ENCODE data around the gene CFD.
"Not testable (repeated sequence)": the region's sequence is repeated elsewhere in the genome, so short reads cannot be mapped to it uniquely, and the experiment has no call there.

The CFD gene

DNA sequence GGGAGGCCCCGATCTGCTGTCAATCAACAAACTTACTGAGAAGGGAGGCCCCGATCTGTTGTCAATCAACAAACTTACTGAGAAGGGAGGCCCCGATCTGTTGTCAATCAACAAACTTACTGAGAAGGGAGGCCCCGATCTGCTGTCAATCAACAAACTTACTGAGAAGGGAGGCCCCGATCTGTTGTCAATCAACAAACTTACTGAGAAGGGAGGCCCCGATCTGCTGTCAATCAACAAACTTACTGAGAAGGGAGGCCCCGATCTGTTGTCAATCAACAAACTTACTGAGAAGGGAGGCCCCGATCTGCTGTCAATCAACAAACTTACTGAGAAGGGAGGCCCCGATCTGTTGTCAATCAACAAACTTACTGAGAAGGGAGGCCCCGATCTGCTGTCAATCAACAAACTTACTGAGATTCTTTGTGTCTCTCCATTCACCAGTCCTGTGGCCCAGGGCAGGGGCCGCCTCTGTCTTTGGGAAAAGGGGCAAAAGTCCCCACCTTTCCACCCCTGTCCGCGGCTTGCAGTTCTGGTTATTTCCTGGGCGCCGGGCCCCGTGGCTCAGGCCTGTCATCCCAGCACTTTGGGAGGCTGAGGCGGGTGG lies 5.7 kb upstream of the CFD start:
- not testable (repeated sequence) for DNase-seq

GRCh38 chr19:854549-854948 lies 4.9 kb upstream of the CFD start:
- peak; percentile 16 for DNase-seq

- DNase-seq: no peak
Measured at GRCh38 chr19:855142-855541, 4.3 kb upstream of the CFD start.

- DNase-seq: no peak
Measured at GRCh38 chr19:855566-856120, 3.8 kb upstream of the CFD start.

DNA sequence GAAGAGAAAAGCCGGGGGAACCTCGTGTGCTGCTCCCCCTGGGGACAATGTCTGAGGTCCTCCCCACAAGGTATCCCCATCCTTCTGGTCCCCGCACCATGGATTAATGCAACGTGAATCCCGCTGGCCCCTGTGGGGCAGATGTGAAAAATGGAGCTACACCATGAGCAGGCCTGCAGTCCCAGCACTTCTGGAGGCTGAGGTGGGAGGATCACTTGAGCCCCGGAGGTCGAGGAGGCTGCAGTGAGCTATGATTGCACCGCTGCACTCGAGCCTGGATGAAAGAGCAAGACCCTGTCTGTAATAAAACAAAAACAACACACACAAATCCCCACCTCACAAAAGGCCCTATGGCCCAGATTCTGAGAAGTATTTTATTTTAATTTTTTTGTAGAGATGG lies 1.2 kb upstream of the CFD start:
- no peak for DNase-seq

DNA sequence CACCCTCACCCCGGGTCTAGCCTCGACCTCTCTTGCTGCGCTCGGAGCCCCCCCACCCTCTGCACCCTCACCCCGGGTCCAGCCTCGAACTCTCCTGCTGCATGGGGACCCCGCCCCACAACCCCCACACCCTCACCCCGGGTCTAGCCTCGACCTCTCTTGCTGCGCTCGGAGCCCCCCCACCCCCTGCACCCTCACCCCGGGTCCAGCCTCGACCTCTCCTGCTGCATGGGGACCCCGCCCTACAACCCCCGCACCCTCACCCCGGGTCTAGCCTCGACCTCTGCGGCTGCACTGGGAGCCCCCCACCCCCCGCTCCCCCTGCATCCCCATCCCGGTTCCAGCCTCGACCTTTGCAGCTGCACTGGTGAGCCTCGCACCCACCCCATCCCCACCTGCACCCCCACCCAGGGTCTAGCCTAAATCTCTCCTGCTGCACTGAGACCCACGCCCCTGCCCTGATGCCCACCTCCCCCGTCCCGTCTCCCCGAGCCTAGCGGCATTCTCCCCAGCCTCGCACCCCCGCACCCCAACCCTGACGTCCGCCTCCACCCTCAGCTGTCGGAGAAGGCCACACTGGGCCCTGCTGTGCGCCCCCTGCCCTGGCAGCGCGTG lies 1.8 kb downstream of the CFD start:
- DNase-seq: no peak

DNA sequence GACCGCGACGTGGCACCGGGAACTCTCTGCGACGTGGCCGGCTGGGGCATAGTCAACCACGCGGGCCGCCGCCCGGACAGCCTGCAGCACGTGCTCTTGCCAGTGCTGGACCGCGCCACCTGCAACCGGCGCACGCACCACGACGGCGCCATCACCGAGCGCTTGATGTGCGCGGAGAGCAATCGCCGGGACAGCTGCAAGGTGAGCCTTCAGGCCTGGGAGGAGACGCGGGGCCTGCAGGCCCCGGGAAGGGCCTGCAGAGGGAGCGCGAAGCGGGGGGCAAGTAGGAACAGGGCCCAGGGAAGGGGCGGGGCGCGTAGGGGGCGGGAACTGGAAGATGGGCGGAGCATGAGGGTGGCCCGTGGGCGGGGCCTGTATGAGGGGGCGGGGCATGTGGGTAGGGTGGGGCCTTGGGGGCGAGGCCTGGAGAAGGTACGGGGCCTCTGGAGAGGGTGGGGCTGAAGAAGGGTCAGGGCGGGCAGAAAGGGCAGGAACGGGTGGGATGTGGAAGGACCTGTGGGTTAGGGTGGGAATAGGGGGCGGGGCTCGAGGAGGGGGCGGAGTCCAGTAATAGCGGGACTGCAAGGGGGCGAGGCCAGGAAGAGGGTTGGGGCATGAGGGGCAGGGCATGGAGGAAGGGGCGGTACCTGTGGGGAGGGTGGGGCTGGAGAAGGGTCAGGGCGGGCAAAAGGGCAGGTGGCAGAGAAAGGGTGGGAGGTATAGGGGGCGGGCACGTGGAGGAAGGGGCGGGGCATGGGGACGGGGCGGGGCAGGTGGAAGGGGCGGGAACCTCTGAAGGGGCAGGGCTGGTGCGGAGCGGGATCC lies 2.5 kb downstream of the CFD start:
- DNase-seq: peak; percentile 74

DNA sequence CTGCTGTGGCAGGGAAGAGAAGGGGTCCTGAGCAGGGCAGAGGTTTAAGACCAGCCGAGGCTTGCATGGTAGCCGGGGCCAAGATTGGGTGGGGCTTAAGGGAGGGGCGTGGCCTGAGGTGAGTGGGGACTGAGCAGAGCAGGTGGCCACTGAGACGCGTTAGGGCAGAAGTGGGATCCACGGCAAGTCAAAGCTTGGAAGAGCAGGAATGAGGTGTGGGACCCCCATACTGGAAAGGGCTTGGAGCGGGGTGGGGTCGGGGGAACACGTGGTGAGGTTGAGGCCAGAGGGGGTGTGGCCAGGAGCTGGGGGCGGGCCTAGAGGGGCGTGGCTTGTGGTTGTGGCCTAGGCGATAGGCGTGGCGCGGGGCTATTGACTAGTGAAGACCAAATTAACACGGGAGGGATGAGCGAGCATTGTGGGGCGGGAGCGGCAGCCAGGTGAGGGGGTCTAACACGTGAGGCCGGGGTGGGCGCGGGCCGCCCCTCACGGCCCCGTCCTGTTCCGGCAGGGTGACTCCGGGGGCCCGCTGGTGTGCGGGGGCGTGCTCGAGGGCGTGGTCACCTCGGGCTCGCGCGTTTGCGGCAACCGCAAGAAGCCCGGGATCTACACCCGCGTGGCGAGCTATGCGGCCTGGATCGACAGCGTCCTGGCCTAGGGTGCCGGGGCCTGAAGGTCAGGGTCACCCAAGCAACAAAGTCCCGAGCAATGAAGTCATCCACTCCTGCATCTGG lies 3.3 kb downstream of the CFD start:
- peak; percentile 52 for DNase-seq

- no peak for DNase-seq
Measured at GRCh38 chr19:863315-863620, 3.8 kb downstream of the CFD start.

DNA sequence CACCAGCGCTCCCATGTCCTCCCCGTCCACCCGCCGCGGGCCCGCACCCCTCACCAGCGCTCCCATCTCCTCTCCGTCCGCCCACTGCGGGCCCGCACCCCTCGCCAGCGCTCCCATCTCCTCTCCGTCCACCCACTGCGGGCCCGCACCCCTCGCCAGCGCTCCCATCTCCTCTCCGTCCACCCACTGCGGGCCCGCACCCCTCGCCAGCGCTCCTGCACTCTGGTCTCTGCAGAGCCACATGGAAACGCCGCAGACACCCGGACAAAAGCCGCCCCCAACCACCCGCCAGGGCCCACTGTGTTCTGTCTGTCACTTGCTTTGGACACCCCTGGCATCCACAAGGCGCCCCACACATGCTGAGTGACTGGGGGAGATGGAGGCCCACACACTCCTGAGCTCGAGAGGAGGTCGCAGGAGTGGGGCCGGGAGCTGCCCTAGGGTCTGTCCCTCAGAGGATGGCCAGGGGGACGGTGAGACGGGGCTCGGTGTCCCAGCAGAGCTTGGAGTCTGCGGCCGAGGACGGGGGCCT lies 7.4 kb downstream of the CFD start:
- no peak for DNase-seq

GRCh38 chr19:867301-867793 lies 7.9 kb downstream of the CFD start:
- DNase-seq: no peak

DNA sequence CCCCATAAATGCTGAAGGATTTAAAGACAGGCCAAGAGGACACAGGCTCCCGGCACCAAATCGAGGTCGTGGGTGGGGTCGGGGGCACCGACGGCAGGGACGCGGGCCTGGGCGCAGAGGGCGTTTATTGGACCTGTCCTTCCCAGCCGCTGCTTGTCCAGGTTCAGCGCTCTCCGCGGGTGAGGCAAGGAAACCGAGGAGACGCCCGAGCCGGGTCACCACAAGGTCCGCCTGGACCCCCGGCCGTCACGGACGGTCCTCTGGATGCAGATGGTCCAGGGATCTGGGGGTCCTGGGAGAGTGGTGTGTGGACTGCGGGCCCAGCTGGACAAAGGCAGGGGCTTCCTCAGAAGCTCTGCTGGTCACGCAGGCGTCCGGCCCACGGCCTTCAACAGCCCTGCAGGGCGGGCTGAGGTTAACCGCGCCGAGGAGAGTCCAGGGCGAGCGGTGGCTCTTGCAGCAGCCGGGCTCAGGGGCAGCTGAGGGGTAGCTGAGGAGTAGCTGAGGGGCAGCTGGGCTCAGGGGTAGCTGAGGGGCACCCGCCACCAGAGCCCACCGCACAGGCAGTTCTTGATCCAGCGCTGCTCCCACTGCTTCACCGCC lies 8.5 kb downstream of the CFD start:
- DNase-seq: no peak

DNA sequence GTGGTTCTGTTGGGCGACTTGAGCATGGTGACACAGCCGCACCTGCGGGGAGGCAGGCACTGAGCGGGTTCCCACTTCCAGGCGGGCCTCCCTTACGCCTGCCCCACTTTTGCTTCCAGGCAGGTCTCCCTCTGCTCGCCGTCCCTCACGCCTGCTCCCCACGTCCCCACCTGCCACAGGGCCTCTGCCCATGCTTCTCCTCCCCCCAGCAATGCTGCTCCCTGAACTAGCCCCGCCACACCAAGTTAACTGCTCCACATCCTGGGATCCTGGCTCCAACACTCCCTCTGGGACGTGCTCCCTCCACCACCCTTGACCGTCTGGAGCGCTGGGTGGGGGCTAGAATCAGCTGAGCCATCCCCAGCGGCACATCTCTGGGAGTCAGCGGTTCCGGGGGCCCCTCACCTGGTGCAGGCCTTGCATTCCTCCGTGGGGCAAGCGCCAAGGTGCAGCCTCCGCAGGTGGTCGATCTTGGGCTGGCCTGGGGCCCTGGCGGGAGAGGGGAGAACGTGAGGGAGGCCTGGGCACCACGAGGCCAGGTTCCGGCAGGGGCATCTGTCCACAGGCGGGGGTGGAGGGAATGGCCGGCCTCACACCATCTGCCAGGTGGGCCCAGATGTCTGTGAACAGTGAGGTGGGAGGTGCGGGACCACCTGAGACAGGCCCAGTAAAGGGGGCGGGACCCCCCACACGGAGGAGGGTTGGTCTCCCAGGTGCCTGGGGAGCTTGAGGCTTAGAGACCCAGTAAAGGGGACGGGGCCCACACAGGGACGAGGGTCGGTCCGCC lies 9.2 kb downstream of the CFD start:
- DNase-seq: no peak

DNA sequence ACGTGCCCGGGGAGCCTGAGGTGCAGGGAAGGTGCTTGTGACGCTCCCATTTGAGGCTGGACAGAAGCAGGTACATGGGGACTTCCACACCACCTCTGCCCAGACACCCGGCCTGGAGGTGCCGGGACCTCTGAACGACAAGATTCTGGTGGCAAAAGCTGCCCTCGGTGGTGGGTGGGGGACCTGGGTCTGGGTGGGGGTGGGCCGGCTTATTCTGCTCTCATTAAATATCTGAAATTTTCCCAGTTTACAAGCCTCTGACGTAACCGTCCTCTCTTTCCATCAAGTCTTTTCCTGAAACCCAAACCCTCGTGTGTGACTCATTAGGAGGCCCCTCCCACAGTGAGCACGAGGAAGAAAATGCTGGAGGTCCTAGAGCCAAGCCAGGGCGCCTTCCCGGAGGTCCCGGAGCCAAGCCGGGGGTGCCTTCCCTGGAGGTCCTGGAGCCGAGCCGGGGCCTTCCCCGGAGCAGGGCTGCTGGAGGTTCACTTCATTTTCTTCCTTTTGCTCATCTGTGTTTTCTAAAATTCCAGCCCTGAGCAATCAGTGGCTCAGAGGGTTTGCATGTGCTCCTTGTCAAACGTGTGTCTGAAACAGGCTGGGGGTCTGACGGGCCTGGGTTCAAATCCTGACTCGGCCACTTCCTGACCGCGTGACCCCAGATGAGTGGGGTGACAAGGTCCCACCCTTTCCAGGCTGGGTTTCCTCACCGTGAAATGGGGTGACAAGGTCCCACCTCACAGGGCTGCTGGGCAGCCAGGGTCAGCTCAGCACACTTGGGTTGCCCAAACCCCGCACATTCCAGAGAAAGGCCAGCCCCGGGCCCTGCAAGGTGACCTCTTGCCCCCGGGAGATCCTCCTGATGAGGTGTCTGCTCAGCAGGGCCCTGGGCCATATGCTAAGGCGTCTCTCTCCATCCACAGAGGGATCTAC lies 10.0 kb downstream of the CFD start:
- no peak for DNase-seq

DNA sequence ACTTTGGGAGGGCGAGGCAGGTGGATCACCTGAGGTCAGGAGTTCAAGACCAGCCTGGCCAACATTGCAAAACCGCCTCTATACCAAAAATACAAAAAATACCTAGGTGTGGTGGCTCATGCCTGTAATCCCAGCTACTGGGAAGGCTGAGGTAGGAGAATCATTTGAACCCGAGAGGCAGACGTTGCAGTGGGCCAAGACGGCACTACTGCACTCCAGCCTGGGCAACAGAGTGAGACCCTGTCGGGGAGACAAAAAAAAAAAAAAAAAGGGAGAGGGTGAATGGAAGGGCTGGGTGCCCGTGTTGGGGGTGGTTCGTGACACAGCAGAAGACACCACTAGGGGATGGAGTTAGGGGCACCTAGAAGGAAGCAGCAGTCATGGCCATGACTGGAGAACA lies 10.8 kb downstream of the CFD start:
- DNase-seq: no peak

- no peak for DNase-seq
Measured at GRCh38 chr19:870963-871401, 11.5 kb downstream of the CFD start.

GRCh38 chr19:871446-872265 lies 12.2 kb downstream of the CFD start:
- DNase-seq: no peak

GRCh38 chr19:872266-872951 lies 12.9 kb downstream of the CFD start:
- DNase-seq: peak; percentile 79

- DNase-seq: peak; percentile 45
Measured at GRCh38 chr19:873084-873483, 13.6 kb downstream of the CFD start.
